Thyroid gland (tissue), 4 donors: ENCODE data around the gene CPNE2. TPM values are rescaled to one million over a fixed set of nuclear protein-coding genes. Genes with fewer than 3 reads are reported as not detected.

Source experiments
- DNase-seq, 2 donors: peaks; one replicate each; pipeline ENCODE4 v3.0.0-alpha.2; 2019
- H3K27ac ChIP-seq, 3 donors: fragments of 200-600 bp; sonication (generic); 1 replicate in 2 of 3; 2 replicates in 1 of 3; pipeline ENCODE4 v1.5.1; 2016 to 2019; ENCODE audit warnings: mild to moderate bottlenecking in 1 of 3, moderate library complexity in 1 of 3
- H3K27me3 ChIP-seq: fragments of 200-600 bp; sonication (generic); one replicate; pipeline ENCODE4 v1.5.1; 2019
- H3K36me3 ChIP-seq, 2 donors: fragments of 200-600 bp; sonication (generic); one replicate each; pipeline ENCODE4 v1.5.1; 2016 to 2019
- H3K4me1 ChIP-seq, 2 donors: fragments of 200-600 bp; sonication (generic); one replicate each; pipeline ENCODE4 v1.5.1; 2017 to 2019
- H3K4me3 ChIP-seq, 3 donors: fragments of 200-600 bp; sonication (generic); replicated peaks in 1 of 3; 1 replicate in 2 of 3; 2 replicates in 1 of 3; pipeline ENCODE4 v1.5.1; 2016; ENCODE audit warnings: mild to moderate bottlenecking in 1 of 3
- H3K9me3 ChIP-seq: fragments of 200-600 bp; sonication (generic); one replicate; pipeline ENCODE4 v1.5.1; 2017
- POLR2A ChIP-seq, 2 donors: fragments of 450-650 bp; IDR thresholded peaks; one replicate each; pipeline ENCODE4 v1.6.1; 2017; ENCODE audit warnings: antibody characterized with exemption in 2 of 2, mild to moderate bottlenecking in 2 of 2, moderate library complexity in 1 of 2
- WGBS, 2 donors: methylation state at CpG; one replicate each; pipeline ENCODE4 v1.1.5; 2017; 5-methylcytosine and 5-hydroxymethylcytosine counted together
- intact Hi-C: fragments of 100-400 bp; cut with DNase I; formaldehyde crosslinking; loops from one replicate; pipeline ENCODE4 v1.15.1; 2023
- total RNA-seq, 4 donors: library from RNA; depleted of rRNA; stranded (reverse); fragments of >200 nt; gene quantifications; one replicate each; pipeline ENCODE4 v1.2.3, GENCODE V29; 2016
- TF ChIP-seq, protein P1 (sequence below), 6 experiments: fragments of 200-600 bp in 3 of 6; fragments of 450-650 bp in 3 of 6; sonication (generic) in 3 of 6; IDR thresholded peaks; one replicate each; pipeline ENCODE4 v1.5.1; 2016 to 2019; ENCODE audit warnings: antibody characterized with exemption in 6 of 6, mild to moderate bottlenecking in 2 of 6, inconsistent platforms in 1 of 6, moderate library complexity in 1 of 6

CPNE2 gene
- total RNA-seq, 4 donors from 2014 or later: 26.6 to 33.3 (median 29.2) TPM

GRCh38 chr16:57071831-57072582, 20.4 kb upstream of the CPNE2 start:
- H3K9me3 ChIP-seq: no peaks in the 10 kb centered on the region
- 91 to 92% methylated on average over 3 of the region's 3 CpGs for WGBS, 2 donors
- no peaks in the 10 kb centered on the region for H3K36me3 ChIP-seq
- TF ChIP-seq POLR2A (IDR thresholded peaks at IDR 0.05): no peak
- TF ChIP-seq, protein P1, sequence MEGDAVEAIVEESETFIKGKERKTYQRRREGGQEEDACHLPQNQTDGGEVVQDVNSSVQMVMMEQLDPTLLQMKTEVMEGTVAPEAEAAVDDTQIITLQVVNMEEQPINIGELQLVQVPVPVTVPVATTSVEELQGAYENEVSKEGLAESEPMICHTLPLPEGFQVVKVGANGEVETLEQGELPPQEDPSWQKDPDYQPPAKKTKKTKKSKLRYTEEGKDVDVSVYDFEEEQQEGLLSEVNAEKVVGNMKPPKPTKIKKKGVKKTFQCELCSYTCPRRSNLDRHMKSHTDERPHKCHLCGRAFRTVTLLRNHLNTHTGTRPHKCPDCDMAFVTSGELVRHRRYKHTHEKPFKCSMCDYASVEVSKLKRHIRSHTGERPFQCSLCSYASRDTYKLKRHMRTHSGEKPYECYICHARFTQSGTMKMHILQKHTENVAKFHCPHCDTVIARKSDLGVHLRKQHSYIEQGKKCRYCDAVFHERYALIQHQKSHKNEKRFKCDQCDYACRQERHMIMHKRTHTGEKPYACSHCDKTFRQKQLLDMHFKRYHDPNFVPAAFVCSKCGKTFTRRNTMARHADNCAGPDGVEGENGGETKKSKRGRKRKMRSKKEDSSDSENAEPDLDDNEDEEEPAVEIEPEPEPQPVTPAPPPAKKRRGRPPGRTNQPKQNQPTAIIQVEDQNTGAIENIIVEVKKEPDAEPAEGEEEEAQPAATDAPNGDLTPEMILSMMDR (IDR thresholded peaks at IDR 0.05): no peak
- no peaks in the 10 kb centered on the region for H3K4me1 ChIP-seq
- intact Hi-C loops: no loop called here
- no peak overlapping the region for H3K27ac ChIP-seq
- H3K27me3 ChIP-seq: no peaks in the 10 kb centered on the region
- DNase-seq: no peak
- no peak overlapping the region for H3K4me3 ChIP-seq

- Histone ChIP-seq H3K27me3 (no peaks in the 10 kb centered on the region), H3K4me1 (no peaks in the 10 kb centered on the region), H3K9me3 (no peaks in the 10 kb centered on the region), H3K4me3 (no peak overlapping the region), H3K27ac (no peak overlapping the region), H3K36me3 (no peaks in the 10 kb centered on the region)
- no peak for DNase-seq
- intact Hi-C loops: no loop called here
- TF ChIP-seq POLR2A (IDR thresholded peaks at IDR 0.05): no peak
- TF ChIP-seq, protein P1 (IDR thresholded peaks at IDR 0.05): no peak
- 74 to 75% methylated on average over 8 of the region's 8 CpGs for WGBS, 2 donors
Observed at GRCh38 chr16:57072616-57073275, 19.6 kb upstream of the CPNE2 start.

DNA sequence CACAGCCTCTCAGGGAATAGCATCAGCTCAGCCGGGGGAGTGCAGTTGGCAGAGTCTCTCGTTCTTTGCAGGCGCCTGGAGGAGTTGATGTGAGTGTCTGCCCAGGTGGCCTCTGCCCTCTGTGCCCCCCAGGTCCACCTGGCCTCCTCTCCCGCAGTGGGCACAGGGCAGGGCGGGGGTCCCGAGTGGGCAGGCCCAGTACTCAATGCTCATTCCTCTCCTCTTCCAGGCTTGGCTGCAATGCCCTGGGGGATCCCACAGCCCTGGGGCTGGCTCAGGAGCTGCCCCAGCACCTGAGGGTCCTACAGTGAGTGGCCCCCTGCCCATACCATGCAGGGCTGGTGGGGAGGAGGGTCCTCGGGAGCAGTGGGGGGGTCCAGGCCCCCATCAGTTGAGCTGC, 14.7 kb upstream of the CPNE2 start:
- Histone ChIP-seq H3K4me3 (no peak overlapping the region), H3K4me1 (no peaks in the 10 kb centered on the region), H3K27me3 (no peaks in the 10 kb centered on the region), H3K27ac (no peak overlapping the region), H3K9me3 (no peaks in the 10 kb centered on the region), H3K36me3 (no peaks in the 10 kb centered on the region)
- 71 to 93% methylated on average over 2 to 3 of the region's 7 CpGs for WGBS, 2 donors
- intact Hi-C loops: no loop called here
- no peak for DNase-seq
- TF ChIP-seq, protein P1 (IDR thresholded peaks at IDR 0.05): no peak
- TF ChIP-seq POLR2A (IDR thresholded peaks at IDR 0.05): no peak

DNA sequence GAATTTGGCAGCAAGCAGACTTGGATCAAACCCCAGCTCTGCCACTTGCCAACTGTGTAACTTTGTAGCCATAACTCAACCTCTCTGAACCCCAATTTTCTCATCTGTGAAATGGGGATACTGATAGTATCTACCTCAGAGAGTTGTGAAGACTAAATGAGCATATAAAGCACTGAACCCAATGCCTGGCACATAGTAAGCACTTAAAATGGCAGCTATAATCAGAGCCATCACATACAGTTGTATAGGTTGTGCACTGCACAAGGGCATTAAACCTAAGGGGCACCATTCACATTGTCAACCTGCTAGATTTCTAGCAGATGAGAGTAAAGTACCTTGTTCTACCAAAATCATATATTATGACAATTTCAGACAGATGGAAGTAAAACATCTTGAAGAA, 10.6 kb upstream of the CPNE2 start:
- H3K27me3 ChIP-seq: no peaks in the 10 kb centered on the region
- DNase-seq: no peak
- no peak overlapping the region for H3K4me3 ChIP-seq
- no peaks in the 10 kb centered on the region for H3K36me3 ChIP-seq
- H3K4me1 ChIP-seq: peaks cover 0 to 8% of the 10 kb centered on the region in 2 donors
- TF ChIP-seq, protein P1 (IDR thresholded peaks at IDR 0.05): no peak
- no peak for TF ChIP-seq POLR2A (IDR thresholded peaks at IDR 0.05)
- H3K27ac ChIP-seq: no peak overlapping the region
- intact Hi-C loops: loop anchor here (5.0 to 10.0 kb wide), 3 partner anchors 86 to 333 kb away; no protein-coding TSS in a partner anchor
- H3K9me3 ChIP-seq: no peaks in the 10 kb centered on the region

- Histone ChIP-seq H3K4me3 (no peak overlapping the region), H3K36me3 (no peaks in the 10 kb centered on the region), H3K27me3 (no peaks in the 10 kb centered on the region), H3K27ac (no peak overlapping the region), H3K4me1 (peaks cover 0 to 8% of the 10 kb centered on the region in 2 donors), H3K9me3 (no peaks in the 10 kb centered on the region)
- TF ChIP-seq, protein P1 (IDR thresholded peaks at IDR 0.05): no peak
- no peak for TF ChIP-seq POLR2A (IDR thresholded peaks at IDR 0.05)
- intact Hi-C loops: loop anchor here (5.0 to 10.0 kb wide), 3 partner anchors 85 to 332 kb away; no protein-coding TSS in a partner anchor
- WGBS, 2 donors: 94 to 95% methylated on average over 6 of the region's 6 CpGs
- DNase-seq: no peak
Observed at GRCh38 chr16:57082664-57083063, 9.7 kb upstream of the CPNE2 start.
